Left renal cortex interstitium (tissue), 4 donors: ENCODE measurements around the gene MEIOB. TPM values are rescaled to one million over a fixed set of nuclear protein-coding genes. Genes with fewer than 3 reads are reported as not detected.
"Not testable (repeated sequence)": the region's sequence is repeated elsewhere in the genome, so short reads cannot be mapped to it uniquely, and the experiment has no call there.

Source experiments
- DNase-seq, 4 donors: peaks; one replicate each; pipeline ENCODE4 v3.0.0-alpha.2; 2013; ENCODE audit warnings: low read depth in 4 of 4, low spot score in 2 of 4, missing footprints in 1 of 4
- polyA plus RNA-seq, 4 donors: library from polyadenylated mRNA; unstranded; fragments of 120-200 nt; gene quantifications; one replicate each; pipeline ENCODE4 v1.2.1, GENCODE V29; 2013; ENCODE audit not compliant: insufficient read length in 4 of 4

The MEIOB gene
- polyA plus RNA-seq, 4 donors = 0.47 to 2.7 (median 1.0) TPM

- no peak for DNase-seq
Measured at GRCh38 chr16:1908184-1908583, 36.2 kb upstream of the MEIOB start.

DNA sequence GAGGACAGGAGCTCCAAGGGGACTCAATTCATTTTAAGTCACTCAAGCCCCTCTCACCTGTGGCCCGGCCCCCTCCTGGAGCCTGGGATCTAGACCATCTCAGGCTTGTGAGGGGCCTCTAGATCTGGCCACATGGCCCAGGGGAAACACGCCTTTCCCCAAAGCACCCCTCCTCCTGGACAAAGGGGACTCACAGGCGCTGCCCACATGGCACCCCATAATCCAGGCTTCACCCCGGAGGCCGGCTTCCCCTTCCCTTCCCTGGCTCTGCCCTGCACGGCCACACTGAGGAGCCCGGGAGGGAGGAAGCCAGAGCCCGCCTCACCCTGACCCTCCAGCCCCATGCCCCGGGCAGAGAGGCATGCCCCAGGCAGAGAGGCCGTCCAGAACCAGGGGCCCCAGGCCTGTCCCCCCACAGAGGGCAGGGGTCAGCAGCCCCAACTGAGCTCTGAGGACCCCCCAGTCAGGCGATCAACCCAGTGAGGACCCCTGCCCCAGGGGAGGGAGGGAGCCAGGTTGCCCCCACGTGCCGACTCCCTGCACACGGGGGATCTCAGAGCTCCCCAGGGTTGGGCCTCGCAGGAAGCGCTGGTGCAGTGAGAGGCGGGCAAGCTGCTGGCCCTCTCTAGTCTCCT, 35.4 kb upstream of the MEIOB start:
- DNase-seq = no peak

DNA sequence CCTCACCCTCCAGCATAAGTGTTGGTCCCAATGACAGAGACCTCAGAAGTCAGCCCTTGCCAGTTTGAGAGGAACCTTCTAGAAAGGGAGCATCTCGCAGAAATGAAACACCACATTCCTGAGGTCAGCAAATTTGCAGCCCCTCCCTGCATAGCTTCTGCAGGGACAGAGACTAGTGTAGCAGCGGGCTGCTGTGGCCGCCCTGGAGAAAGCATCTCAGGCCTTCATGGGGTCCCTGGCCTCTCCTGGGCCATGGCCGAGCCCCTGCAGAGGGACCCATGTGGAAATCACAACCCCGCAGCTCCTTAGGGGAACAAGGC, 34.8 kb upstream of the MEIOB start:
- DNase-seq = no peak

DNA sequence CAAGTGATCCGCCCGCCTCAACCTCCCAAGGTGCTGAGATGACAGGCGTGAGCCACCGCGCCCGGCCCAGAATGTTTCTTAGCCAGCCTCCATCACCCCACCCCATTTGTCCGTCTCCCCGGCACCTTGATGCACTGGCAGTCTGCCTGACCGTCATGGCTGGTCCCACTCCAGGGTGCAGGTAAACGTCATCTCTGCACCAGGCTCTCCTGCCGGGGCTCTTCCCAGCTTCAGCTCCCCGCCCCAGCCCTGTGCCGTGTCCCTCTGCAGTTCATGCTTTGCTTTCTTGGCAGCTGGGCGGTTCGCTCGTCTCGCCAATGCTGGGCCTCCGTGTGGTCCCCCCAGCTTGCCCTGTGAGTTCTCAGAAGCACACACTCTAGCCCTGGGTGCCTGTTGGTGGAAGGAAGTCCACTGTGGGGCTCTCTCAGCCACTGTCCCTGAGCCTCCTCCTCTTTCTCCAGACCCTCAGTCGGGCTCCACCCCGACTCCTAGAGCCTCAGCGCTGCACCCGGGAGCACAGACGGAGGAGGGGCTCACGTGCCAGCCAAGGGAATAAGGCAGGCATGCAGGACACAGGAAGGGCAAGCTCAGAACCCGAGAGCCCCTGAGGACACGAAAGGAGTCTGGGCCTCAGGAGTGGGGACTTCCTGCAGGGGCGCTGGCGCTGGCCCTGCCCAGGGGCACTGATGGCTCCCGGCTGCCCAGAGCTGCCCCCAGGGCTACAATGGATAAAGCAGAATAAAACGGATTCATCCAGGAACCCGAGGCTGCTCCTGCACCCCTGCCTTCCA, 34.3 kb upstream of the MEIOB start:
- DNase-seq = no peak

GRCh38 chr16:1903845-1904840, 32.2 kb upstream of the MEIOB start:
- DNase-seq = no peak

DNA sequence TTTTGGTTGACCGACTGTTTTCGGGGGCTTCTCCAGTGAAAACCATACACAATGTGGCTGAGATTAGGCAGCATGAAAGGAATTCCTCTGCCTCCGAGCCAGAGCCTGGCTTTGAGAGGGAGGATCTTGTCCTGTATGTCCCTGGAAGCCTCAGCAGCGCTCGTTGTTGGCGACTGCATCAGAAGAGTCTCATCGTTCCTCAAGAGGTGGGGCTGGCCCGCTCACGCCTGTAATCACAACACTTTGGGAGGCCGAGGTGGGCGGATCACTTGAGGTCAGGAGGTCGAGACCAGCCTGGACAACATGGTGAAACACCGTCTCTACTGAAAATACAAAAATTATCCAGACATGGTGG, 31.2 kb upstream of the MEIOB start:
- no peak for DNase-seq

DNA sequence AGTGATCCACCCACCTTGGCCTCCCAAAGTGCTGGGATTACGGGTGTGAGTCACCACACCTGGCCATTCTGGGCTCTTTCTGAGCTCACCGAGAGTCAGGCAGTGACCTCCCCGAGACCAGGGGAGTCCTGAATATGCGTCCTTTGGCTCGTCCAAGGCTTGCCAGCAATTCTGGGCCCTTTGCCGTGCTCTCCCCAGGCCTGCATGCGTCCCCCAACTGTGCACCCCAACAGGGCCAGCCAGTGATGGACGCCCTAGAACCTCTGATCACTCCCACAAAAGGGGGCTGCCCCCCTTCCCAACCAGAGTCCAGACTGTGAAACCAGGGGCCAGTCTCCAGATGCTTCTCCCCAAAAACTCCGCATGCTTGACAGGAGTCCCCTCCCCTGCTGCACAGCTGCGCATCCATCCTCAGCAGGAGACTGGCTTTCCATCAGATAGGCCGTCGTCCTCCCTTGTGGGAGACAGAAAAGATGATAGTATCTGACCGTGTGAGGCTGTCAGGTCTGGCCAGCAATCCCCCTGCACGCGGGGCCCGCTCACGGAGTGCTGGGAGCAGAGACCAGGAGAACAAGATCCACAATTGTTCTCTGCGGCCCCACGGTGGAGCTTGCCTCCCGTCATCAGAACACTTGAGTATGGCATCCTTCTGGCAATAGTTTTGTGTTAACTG, 30.7 kb upstream of the MEIOB start:
- DNase-seq = no peak

- no peak for DNase-seq
Measured at GRCh38 chr16:1900452-1900774, 28.4 kb upstream of the MEIOB start.

- DNase-seq = no peak
Measured at GRCh38 chr16:1899641-1900451, 27.9 kb upstream of the MEIOB start.

DNA sequence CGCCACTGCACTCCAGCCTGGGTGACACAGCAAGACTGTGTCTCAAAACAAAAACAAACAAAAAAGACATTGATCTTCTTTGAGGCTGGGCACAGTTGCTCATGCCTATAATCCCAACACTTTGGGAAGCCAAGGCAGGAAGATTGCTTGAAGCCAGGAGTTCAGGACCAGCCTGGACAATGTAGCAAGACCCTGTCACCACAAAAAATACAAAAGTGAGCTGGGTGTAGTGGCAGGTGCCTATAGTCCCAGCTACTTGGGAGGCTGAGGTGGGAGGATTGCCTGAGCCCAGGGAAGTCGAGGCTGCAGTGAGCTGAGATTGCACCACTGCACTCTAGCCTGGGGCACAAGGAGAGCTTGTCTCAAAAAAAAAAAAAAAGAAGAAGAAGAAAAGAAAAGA, 25.7 kb upstream of the MEIOB start:
- not testable (repeated sequence) for DNase-seq

GRCh38 chr16:1895949-1896675, 24.1 kb upstream of the MEIOB start:
- DNase-seq = no peak

DNA sequence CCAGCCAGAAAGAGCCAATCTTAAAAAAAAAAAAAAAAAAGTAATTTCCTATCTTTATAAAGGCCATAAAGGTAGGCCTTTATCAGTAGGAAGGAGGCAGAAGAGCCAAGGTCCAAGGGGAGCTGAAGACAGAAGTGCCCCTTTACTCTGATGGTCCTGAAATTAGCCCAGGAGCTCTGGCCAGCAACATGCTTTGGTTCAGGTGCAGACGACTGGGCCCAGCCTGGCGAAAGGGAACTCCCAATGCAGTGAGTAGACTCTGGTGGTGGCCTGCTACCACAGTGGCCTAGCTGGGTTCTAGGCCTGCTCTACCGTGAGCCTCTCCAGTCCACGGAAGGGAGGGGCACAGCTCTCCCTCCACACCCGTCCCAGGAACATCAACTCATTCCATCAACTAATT, 23.1 kb upstream of the MEIOB start:
- no peak for DNase-seq

GRCh38 chr16:1890708-1891050, 18.7 kb upstream of the MEIOB start:
- DNase-seq = no peak

DNA sequence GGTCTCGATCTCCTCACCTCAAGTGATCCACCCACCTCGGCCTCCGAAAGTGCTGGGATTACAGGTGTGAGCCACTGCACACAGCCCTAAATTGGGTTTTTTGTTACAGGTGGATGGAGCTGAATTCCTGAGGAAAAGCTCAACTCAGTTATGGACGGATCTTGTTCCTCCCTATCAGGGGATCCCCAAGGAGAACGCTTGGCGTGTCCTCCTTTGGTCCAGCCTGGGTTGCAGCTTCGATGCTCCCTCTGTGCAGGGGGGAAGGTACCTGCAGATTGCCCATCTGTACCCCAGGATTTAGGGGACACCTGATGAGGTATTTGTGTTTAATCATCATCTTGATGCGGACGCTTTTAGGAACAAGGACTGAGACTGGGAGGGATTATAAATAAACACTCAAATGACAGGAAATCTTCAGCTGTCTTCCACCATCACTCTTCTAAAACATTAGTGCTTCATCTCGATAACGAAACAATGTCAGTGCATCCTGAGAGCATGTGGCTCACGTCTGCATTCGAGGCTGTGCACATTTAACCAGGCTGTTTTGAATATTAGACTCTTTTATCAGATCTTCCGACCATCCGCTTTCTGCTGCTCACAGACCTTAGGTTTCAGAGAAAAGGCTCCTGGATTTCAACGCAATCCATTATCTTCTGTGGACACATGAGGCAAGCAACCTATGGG, 18.2 kb upstream of the MEIOB start:
- no peak for DNase-seq

GRCh38 chr16:1887711-1888354, 15.9 kb upstream of the MEIOB start:
- DNase-seq = no peak

DNA sequence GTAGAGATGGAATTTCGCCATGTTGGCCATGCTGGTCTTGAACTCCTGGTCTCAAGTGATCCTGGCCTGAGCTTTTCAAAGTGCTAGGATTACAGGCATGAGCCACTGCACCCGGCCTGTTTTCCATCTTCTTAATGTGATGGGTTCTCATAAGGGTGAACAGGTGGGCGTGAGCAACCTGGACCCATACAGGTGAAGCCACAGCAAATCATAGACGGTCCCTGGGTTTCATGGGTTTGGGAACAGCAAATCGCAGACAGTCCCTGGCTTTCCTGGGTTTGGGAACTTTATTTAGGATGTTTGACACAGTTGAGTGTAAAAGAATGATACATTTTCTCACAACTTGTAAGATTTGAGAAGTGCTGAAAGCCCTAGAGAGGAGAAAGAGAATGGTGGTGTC, 12.9 kb upstream of the MEIOB start:
- DNase-seq = no peak

GRCh38 chr16:1884155-1884760, 12.3 kb upstream of the MEIOB start:
- DNase-seq = no peak

DNA sequence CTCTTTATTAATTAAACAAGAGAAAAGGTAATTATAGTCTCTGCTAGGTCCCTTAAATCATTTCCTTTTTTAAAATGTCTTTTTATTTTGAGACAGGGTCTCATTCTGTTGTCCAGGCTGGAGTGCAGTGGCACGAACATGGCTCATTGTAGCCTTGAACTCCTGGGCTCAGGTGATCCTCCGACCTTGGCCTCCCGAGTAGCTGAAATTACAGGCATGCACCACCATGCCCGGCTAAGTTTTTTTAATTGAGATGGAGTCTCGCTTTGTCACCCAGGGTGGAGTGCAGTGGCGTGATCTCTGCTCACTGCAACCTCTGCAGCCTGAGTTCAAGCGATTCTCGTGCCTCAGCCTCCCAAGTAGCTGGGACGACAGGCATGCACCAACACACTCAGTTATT, 9.2 kb upstream of the MEIOB start:
- DNase-seq = not testable (repeated sequence)
